Raji (cell line): ENCODE measurements around the gene AMBRA1.

Experiments used
- POLR2A ChIP-seq: IDR thresholded peaks from 2 replicates; pipeline ENCODE4 v1.6.1; 2011; ENCODE audit warnings: low read depth, low read length, control low read depth; ENCODE audit not compliant: insufficient read depth

AMBRA1 gene

DNA sequence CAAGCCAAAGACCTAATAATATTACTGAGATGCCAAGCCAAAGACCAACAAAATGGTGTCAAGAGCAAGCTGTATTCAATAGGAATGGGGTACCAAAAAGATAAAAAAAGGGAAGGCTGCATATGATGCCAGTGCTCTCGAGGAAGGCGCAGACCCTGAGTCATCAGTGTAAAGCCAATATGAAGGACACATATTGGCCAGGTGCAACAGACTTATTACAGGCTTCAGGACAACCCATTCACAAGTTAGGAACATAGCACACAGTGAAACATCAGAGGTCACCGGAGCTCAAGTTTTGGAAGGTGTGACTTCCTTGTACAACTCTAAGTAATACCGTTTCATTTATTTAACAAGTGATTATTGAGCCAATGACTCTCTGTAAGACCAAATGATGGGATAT is 58.1 kb downstream of the AMBRA1 start:
- no peak for TF ChIP-seq POLR2A

DNA sequence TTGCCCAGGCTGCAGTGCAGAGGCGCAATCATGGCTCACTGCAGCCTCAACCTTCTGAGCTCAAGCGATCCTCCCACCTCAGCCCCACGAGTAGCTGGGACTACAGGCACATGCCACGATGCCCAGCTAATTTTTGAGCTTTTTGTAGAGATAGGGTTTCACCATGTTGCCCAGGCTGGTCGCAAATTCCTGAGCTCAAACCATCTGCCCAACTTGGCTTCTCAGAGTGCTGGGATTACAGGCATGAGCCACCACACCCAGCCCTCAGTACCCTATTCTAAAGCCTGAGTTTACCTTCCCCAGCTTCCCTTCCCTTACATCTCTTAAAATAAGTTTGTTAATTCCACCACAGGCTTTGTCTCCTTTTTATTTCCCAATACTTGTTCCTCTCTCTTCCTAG is 59.1 kb downstream of the AMBRA1 start:
- no peak for TF ChIP-seq POLR2A

- TF ChIP-seq POLR2A: no peak
Observed at GRCh38 chr11:46533396-46534100, 60.3 kb downstream of the AMBRA1 start.

GRCh38 chr11:46529928-46530574 is 63.8 kb downstream of the AMBRA1 start:
- TF ChIP-seq POLR2A: no peak

GRCh38 chr11:46529095-46529905 is 64.5 kb downstream of the AMBRA1 start:
- no peak for TF ChIP-seq POLR2A

DNA sequence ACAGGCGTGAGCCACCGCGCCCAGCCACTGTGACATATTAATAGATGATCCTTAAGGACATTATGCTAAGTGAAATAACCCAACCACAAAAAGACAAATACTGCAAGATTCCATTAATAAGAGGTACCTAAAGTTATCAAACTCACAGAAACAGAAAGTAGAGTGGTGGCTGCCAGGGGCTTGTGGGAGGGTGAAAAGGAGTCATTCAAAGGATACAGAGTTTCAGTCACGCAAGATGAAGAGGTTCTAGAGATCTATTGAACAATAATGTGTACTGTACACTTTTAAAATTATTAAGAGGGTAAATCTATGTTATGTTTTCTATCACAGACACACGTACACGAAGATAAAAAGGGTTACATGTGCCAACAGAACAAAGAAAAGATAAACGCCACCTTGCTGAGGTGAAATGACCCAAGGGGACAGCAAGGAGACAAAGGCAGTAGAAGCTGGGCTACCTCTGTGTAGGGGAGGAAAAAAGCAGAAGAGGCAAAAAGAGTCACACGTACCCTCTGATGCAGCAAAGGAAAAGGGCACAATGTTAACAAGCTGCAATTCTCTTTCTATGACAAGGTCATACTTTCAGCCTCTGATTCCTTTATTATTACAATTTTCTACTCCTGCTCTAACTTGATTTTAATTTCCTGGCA is 65.3 kb downstream of the AMBRA1 start:
- TF ChIP-seq POLR2A: no peak

GRCh38 chr11:46527591-46528130 is 66.2 kb downstream of the AMBRA1 start:
- no peak for TF ChIP-seq POLR2A

- TF ChIP-seq POLR2A: no peak
Observed at GRCh38 chr11:46526216-46527215, 67.3 kb downstream of the AMBRA1 start.

GRCh38 chr11:46524201-46524770 is 69.5 kb downstream of the AMBRA1 start:
- no peak for TF ChIP-seq POLR2A

- TF ChIP-seq POLR2A: no peak
Observed at GRCh38 chr11:46523290-46523689, 70.5 kb downstream of the AMBRA1 start.

- no peak for TF ChIP-seq POLR2A
Observed at GRCh38 chr11:46522682-46523281, 71.0 kb downstream of the AMBRA1 start.

DNA sequence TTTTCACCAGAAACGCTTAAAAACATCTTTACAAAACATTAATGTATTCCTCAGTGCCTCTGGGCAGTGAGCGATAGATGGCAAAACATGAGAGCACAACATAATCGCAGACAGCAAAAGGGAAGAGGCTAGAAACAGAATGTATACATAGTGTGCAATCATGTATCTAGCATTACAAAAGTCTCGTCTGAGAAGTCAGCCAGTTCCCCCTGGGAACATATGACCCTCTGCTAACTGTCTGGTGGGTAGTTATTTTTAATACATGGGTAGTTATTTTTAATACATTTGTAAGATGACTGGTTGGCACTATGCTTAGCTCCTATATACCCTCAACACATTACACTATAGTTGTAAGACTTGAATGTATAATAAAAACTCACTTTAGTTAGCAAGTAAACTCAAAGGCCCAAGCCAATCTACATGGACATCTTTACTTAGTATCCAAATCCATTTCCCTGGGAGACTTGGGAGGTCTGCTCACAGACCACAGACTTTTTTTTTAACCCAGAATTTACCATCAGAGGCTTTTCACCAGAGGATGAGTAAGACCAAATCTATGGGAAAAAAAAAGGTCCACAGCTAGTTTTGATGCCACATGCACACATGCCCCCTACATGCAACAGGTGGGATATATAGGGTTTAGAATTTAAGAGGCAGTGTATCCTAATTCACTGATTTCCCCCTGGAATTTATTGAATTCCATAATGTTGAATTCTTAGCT is 71.7 kb downstream of the AMBRA1 start:
- no peak for TF ChIP-seq POLR2A

DNA sequence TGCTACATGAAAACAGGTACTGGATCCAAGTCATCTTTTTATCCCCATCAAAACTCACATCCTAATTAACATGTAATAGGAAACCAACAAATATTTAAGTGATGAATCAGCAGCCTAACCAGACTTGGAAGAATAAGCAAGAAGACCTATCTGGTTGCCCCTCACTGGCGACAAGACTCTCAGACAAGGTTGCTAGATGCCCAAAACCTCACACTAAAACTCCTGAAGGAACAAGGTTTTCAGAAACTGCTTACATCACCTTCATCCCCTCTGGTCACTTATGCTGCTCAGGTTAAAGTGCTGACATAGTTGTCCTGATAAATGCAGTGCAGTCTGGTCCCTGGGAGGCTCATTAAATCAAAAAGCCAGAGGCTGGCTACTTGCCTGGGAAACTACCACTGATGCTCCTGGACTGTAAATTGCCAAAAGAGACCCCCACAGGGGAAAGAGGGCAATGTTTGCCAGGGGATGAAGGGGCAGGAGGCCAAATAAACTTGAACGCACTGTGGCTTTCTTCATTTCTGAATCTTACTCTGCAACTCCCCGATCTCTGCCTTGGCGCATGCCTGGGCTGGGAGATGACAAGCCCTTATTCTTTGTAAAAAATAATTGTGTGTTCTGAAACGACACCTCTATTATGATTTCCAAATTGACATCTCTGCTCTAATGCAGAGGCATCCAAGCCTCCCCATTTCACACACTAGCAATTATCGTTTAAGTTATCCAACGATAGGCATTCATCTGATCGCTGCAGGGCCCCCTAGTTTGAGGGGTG is 72.7 kb downstream of the AMBRA1 start:
- TF ChIP-seq POLR2A: no peak
